MM.1S (cell line): Measurements from ENCODE around the gene DNASE1L3.

Experiments
- DNase-seq: peaks from one replicate; pipeline ENCODE4 v3.0.0-alpha.2; 2015
- H2AFZ ChIP-seq: fragments of 300-600 bp; sonication (generic); 2 replicates; pipeline ENCODE4 v1.6.0; 2016; ENCODE audit warnings: antibody characterized with exemption, low read length
- H3F3A ChIP-seq: fragments of 300-600 bp; sonication (generic); 2 replicates; pipeline ENCODE4 v1.6.1; 2016; ENCODE audit warnings: mild to moderate bottlenecking, antibody characterized with exemption, low read length, moderate library complexity, mixed read lengths; ENCODE audit not compliant: insufficient read depth
- H3K27ac ChIP-seq: fragments of 300-600 bp; sonication (generic); 2 replicates; pipeline ENCODE4 v1.5.1; 2016; ENCODE audit warnings: mild to moderate bottlenecking, low read length
- H3K27me3 ChIP-seq: fragments of 300-600 bp; sonication (generic); replicated peaks from 2 replicates; pipeline ENCODE4 v1.6.0; 2016; ENCODE audit warnings: low read length; ENCODE audit not compliant: insufficient read depth
- H3K36me3 ChIP-seq: fragments of 300-600 bp; sonication (generic); replicated peaks from 2 replicates; pipeline ENCODE4 v1.6.1; 2016; ENCODE audit warnings: mild to moderate bottlenecking, low read length, mixed read lengths; ENCODE audit not compliant: insufficient read depth
- H3K4me1 ChIP-seq: fragments of 300-600 bp; sonication (generic); 2 replicates; pipeline ENCODE4 v1.6.1; 2016; ENCODE audit warnings: low read length, mixed read lengths
- H3K4me2 ChIP-seq: fragments of 300-600 bp; sonication (generic); 2 replicates; pipeline ENCODE4 v1.6.0; 2016; ENCODE audit warnings: low read depth, low read length
- H3K4me3 ChIP-seq: fragments of 300-600 bp; sonication (generic); 2 replicates; pipeline ENCODE4 v1.5.1; 2016; ENCODE audit warnings: low read length, mixed read lengths
- H3K79me2 ChIP-seq: fragments of 300-600 bp; sonication (generic); 2 replicates; pipeline ENCODE4 v1.6.1; 2016; ENCODE audit warnings: mixed run types, low read length, mixed read lengths
- H3K9ac ChIP-seq: fragments of 300-600 bp; sonication (generic); 2 replicates; pipeline ENCODE4 v1.6.1; 2016; ENCODE audit warnings: low read length, mixed read lengths
- H3K9me2 ChIP-seq: fragments of 300-600 bp; sonication (generic); replicated peaks from 2 replicates; pipeline ENCODE4 v1.6.1; 2016; ENCODE audit warnings: mild to moderate bottlenecking, low read length, mixed read lengths; ENCODE audit not compliant: insufficient read depth
- H3K9me3 ChIP-seq: fragments of 300-600 bp; sonication (generic); replicated peaks from 2 replicates; pipeline ENCODE4 v1.6.1; 2016; ENCODE audit warnings: mild to moderate bottlenecking, low read length, mixed read lengths; ENCODE audit not compliant: insufficient read depth
- H4K20me1 ChIP-seq: fragments of 300-600 bp; sonication (generic); 2 replicates; pipeline ENCODE4 v1.6.1; 2016; ENCODE audit warnings: mild to moderate bottlenecking, low read length, moderate library complexity, mixed read lengths; ENCODE audit not compliant: insufficient read depth
- EZH2 ChIP-seq: fragments of 300-600 bp; sonication (generic); optimal IDR thresholded peaks from 2 replicates; pipeline ENCODE3; 2017; ENCODE audit warnings: low read depth, mild to moderate bottlenecking, antibody characterized with exemption, low read length, mixed read lengths
- EZH2phosphoT487 ChIP-seq: fragments of 300-600 bp; sonication (generic); IDR thresholded peaks from 2 replicates; pipeline ENCODE4 v1.6.1; 2018; ENCODE audit warnings: antibody characterized with exemption, low read length
- TF ChIP-seq, protein P1 (sequence below): fragments of 300-600 bp; sonication (generic); IDR thresholded peaks from 2 replicates; pipeline ENCODE4 v1.5.1; 2016; ENCODE audit warnings: antibody characterized with exemption, low read length, mixed read lengths

The DNASE1L3 gene

DNA sequence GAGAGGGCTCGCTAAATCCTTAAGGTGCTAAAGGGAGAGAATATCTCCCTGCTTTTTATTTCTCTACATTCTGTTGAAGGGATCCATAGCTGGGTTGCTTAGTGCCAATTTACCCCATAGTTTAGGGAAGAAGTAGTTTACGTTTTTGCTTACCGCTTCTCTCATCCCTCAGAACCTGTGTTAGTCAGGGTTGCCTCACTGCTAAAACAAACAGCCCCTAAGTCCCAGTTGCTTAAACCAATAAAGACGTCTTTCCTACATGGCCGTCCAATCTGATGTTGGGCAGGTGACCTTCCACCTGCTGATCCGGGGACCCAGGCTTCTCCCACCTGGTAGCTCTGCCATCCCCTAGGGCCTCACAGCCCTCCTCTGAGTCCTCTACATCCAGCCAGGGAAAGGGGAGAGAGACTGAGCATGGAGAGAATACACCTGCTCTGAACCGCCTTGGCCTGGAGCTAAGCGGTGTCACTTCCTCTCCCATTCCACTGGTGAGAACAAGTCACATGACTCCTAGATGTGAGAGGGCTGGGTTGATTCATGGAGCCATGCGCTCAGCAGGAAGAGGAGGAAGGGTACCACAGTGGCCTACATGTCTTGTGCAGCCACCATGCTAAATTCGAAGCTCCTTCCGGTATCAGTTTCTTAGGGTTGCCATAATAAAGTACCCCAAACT lies 26.3 kb downstream of the DNASE1L3 start:
- TF ChIP-seq EZH2phosphoT487 (no peak), EZH2 (no peak)
- TF ChIP-seq, protein P1, sequence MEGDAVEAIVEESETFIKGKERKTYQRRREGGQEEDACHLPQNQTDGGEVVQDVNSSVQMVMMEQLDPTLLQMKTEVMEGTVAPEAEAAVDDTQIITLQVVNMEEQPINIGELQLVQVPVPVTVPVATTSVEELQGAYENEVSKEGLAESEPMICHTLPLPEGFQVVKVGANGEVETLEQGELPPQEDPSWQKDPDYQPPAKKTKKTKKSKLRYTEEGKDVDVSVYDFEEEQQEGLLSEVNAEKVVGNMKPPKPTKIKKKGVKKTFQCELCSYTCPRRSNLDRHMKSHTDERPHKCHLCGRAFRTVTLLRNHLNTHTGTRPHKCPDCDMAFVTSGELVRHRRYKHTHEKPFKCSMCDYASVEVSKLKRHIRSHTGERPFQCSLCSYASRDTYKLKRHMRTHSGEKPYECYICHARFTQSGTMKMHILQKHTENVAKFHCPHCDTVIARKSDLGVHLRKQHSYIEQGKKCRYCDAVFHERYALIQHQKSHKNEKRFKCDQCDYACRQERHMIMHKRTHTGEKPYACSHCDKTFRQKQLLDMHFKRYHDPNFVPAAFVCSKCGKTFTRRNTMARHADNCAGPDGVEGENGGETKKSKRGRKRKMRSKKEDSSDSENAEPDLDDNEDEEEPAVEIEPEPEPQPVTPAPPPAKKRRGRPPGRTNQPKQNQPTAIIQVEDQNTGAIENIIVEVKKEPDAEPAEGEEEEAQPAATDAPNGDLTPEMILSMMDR: no peak
- H3K79me2 ChIP-seq: no peaks in the 10 kb centered on the region
- no peaks in the 10 kb centered on the region for H3K27me3 ChIP-seq
- H3K36me3 ChIP-seq: no peaks in the 10 kb centered on the region
- H3F3A ChIP-seq: no peaks in the 10 kb centered on the region
- no peak for DNase-seq
- no peak overlapping the region for H3K4me3 ChIP-seq
- H3K9ac ChIP-seq: no peak overlapping the region
- H3K4me2 ChIP-seq: no peak overlapping the region
- H4K20me1 ChIP-seq: no peaks in the 10 kb centered on the region
- H3K9me2 ChIP-seq: no peaks in the 10 kb centered on the region
- no peaks in the 10 kb centered on the region for H3K4me1 ChIP-seq
- H3K9me3 ChIP-seq: no peaks in the 10 kb centered on the region
- no peak overlapping the region for H2AFZ ChIP-seq
- no peak overlapping the region for H3K27ac ChIP-seq

DNA sequence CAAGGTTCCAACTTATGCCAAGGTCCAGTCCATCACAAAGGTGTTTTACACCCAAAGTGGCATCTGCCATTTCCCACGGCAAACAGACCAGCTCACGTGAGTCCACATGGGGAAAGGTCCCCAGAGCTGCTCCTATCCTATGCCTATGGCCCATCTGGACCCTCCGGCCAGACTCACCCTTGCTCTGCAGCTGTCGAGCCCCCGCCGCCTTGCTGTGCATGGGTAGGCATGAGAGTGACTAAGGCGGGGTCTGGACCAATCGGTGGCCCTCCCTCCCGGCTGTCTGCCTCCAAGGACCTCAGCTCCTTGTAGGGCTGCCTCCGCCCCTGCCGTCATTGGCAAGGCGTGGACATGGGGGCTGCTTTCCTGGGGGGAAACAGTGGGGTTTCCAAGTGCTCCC lies 26.9 kb downstream of the DNASE1L3 start:
- Histone ChIP-seq H3K79me2 (no peaks in the 10 kb centered on the region), H2AFZ (no peak overlapping the region), H3K36me3 (no peaks in the 10 kb centered on the region), H3K9me3 (no peaks in the 10 kb centered on the region), H3K4me2 (no peak overlapping the region), H3F3A (no peaks in the 10 kb centered on the region), H3K4me1 (no peaks in the 10 kb centered on the region), H3K9ac (no peak overlapping the region), H3K4me3 (no peak overlapping the region), H3K9me2 (no peaks in the 10 kb centered on the region), H3K27me3 (no peaks in the 10 kb centered on the region), H4K20me1 (no peaks in the 10 kb centered on the region), H3K27ac (no peak overlapping the region)
- no peak for DNase-seq
- TF ChIP-seq EZH2 (no peak), EZH2phosphoT487 (no peak)
- TF ChIP-seq, protein P1: no peak

DNA sequence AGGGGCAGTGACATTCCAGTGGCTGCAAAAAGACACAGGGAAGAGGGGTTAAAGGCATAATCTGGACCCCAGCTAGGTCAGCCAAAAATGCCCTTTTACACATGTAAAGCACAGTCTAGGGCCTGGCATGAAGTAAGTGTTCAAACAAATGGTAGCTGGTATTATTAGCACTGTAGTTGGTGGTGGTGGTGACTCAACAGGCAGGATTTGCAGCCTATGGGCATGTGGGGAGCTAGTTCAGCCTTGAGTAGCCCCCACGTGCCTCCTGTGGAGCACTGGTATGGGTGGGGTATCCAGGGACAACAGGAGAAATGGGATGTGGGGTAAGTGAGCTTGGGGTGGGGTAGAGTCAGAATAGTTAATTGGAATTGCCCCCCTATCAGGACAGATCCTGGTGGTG lies 27.6 kb downstream of the DNASE1L3 start:
- no peak for DNase-seq
- no peak overlapping the region for H3K4me3 ChIP-seq
- H3K9ac ChIP-seq: no peak overlapping the region
- no peaks in the 10 kb centered on the region for H3K36me3 ChIP-seq
- no peak overlapping the region for H3K27ac ChIP-seq
- H3K79me2 ChIP-seq: no peaks in the 10 kb centered on the region
- H3K4me1 ChIP-seq: 0 out of 2 replicates have a peak, but pooled peaks cover 6% of the 10 kb centered on the region
- TF ChIP-seq EZH2phosphoT487 (no peak), EZH2 (no peak)
- TF ChIP-seq, protein P1: no peak
- no peaks in the 10 kb centered on the region for H3K9me3 ChIP-seq
- no peaks in the 10 kb centered on the region for H3K9me2 ChIP-seq
- no peaks in the 10 kb centered on the region for H3F3A ChIP-seq
- H4K20me1 ChIP-seq: no peaks in the 10 kb centered on the region
- no peak overlapping the region for H2AFZ ChIP-seq
- no peaks in the 10 kb centered on the region for H3K27me3 ChIP-seq
- H3K4me2 ChIP-seq: no peak overlapping the region
